Mucosa of rectum (tissue), 2 donors: ENCODE data around the gene EFCAB12.
"Not testable (repeated sequence)": the region's sequence is repeated elsewhere in the genome, so short reads cannot be mapped to it uniquely, and the experiment has no call there.

Source experiments
- H3K27ac ChIP-seq, 2 donors: one replicate each; pipeline ENCODE4 v1.7.0; 2013; ENCODE audit warnings: inconsistent platforms in 2 of 2, low read depth in 2 of 2, low read length in 2 of 2
- H3K27me3 ChIP-seq, 2 donors: one replicate each; pipeline ENCODE4 v1.7.0; 2013; ENCODE audit warnings: low read length in 2 of 2; ENCODE audit not compliant: control insufficient read depth in 2 of 2, insufficient read depth in 2 of 2
- H3K36me3 ChIP-seq, 2 donors: one replicate each; pipeline ENCODE4 v1.7.0; 2013; ENCODE audit warnings: low read length in 2 of 2; ENCODE audit not compliant: control insufficient read depth in 2 of 2, insufficient read depth in 2 of 2
- H3K4me1 ChIP-seq, 2 donors: one replicate each; pipeline ENCODE4 v1.7.0; 2013; ENCODE audit warnings: low read length in 2 of 2, mild to moderate bottlenecking in 1 of 2; ENCODE audit not compliant: control insufficient read depth in 2 of 2, insufficient read depth in 2 of 2
- H3K4me3 ChIP-seq, 2 donors: one replicate each; pipeline ENCODE4 v1.7.0; 2013; ENCODE audit warnings: low read length in 2 of 2
- H3K9ac ChIP-seq, 2 donors: one replicate each; pipeline ENCODE4 v1.7.0; 2013; ENCODE audit warnings: low read length in 2 of 2, low read depth in 1 of 2, mild to moderate bottlenecking in 1 of 2
- H3K9me3 ChIP-seq, 2 donors: one replicate each; pipeline ENCODE4 v1.7.0; 2013; ENCODE audit warnings: low read length in 2 of 2; ENCODE audit not compliant: control insufficient read depth in 2 of 2
- donor health status: healthy.
- donor health status: Normal muscosa, but diverticular disease.

The EFCAB12 gene

DNA sequence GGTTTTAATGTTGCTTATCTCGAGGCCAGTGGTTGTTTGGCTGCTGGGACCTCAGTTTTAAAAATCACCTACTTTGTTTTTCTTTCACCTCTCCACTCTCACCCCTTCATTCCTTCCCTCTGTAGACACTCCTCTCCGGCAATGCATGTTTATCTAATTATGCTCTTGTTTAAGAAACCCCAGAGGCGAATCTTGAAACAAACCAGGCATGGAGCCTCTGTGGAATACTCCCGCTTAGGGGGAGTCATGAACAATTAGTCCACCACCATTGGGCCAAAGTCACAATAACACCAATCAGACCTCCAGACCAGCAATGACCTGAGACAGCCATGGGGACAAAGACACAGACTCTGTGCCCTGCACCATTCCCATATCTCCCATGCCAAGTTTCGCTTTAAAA is 53.3 kb downstream of the EFCAB12 start:
- H3K36me3 ChIP-seq, result no peaks in the 10 kb centered on the region
- no peak overlapping the region for H3K9ac ChIP-seq
- no peak overlapping the region for H3K27ac ChIP-seq
- H3K9me3 ChIP-seq, result no peaks in the 10 kb centered on the region
- H3K4me1 ChIP-seq, result no peaks in the 10 kb centered on the region
- no peaks in the 10 kb centered on the region for H3K27me3 ChIP-seq
- H3K4me3 ChIP-seq, result no peak overlapping the region

DNA sequence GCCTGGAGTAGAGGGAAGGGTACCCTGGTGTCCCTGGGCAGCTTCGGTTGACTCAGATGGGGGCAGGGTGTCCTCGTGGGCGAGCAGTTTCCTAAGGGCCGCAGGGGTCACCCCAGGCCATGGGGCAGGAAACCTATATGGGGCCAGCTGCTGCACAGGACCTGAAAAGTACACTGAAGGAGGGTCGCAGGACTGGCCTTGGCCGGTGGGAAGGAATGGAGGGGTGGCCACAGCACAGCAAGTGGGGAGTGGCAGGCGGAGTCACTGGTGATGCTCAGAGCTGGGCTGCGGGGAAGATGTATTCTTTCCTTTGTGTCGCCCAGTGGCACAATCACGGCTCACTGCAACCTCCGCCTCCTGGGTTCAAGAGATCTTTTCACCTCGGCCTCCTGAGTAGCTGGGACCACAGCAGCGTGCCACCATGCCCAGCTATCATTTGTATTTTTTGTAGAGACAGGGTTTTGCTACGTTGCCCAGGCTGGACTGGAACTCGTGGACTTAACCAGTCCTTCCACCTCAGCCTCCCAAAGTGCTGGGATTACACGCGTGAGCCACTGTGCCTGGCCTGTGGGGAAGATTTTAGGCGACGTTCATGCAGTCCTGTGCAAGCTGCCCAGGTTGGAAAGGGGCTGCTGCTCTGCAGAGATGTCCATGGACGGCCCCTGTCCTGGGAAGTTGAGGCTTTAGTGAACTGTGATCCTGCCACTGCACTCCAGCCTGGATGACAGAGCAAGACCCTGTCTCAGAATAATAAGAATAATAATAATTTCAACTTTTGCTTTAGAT is 57.2 kb downstream of the EFCAB12 start:
- Histone ChIP-seq H3K36me3 (no peaks in the 10 kb centered on the region), H3K4me3 (no peak overlapping the region), H3K9ac (no peak overlapping the region), H3K27ac (no peak overlapping the region), H3K27me3 (no peaks in the 10 kb centered on the region), H3K9me3 (no peaks in the 10 kb centered on the region), H3K4me1 (no peaks in the 10 kb centered on the region)

DNA sequence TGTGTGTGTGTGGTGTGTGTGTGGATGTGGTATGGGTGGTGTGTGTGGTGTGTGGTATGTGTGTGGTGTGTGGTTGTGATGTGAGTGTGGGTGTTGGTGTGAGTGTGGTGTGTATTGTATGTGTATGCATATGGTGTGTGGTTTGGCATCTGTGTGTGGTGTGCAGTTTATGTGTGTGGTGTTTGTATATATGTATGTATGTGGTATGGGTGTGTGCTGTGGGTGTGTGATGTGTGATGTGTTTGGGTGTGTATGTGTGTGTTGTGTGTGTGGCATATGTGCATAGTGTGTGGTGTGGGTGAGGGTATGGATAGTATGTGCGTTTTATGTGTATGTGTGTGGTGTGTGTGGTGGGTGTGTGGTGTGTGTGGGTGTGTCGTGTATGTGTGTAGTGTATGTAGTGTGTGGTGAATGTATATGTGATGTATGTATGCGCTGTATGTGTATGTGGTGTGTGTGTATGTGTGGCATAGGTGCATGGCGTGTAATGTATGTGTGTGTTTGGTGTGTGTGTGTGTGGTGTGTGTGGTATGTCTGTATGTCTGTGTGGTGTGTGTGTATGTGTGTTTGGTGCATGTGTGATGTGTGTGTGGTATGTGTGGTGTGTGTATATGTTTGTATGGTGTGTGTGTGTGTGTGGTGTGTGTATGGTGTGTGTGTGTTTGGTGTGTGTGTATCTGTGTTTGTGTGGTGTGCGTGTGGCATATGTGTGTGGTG is 58.0 kb downstream of the EFCAB12 start:
- Histone ChIP-seq H3K9me3 (no peaks in the 10 kb centered on the region), H3K4me1 (no peaks in the 10 kb centered on the region), H3K9ac (no peak overlapping the region), H3K4me3 (no peak overlapping the region), H3K27me3 (no peaks in the 10 kb centered on the region), H3K27ac (no peak overlapping the region), H3K36me3 (no peaks in the 10 kb centered on the region)

DNA sequence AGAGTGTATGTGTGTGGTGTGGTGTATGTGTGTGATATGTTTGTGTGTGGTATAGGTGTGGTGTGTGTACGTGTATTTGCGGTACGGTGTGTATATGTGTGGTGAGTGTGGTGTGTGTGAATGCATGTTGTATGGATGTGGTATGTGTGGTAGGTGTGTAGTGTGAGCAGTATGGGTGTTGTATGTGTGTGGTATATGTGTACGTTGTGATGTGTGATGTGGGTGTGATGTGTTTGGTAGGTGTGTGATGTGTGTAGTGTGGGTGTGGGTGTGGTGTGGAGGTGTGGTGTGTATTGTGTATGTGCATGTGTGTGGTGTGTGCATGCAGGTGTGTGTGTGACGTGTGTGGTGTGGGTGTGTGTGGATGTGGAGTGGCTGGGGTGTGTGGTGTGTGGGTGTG is 58.7 kb downstream of the EFCAB12 start:
- H3K36me3 ChIP-seq, result no peaks in the 10 kb centered on the region
- no peak overlapping the region for H3K27ac ChIP-seq
- H3K9ac ChIP-seq, result no peak overlapping the region
- no peak overlapping the region for H3K4me3 ChIP-seq
- no peaks in the 10 kb centered on the region for H3K9me3 ChIP-seq
- no peaks in the 10 kb centered on the region for H3K27me3 ChIP-seq
- no peaks in the 10 kb centered on the region for H3K4me1 ChIP-seq

DNA sequence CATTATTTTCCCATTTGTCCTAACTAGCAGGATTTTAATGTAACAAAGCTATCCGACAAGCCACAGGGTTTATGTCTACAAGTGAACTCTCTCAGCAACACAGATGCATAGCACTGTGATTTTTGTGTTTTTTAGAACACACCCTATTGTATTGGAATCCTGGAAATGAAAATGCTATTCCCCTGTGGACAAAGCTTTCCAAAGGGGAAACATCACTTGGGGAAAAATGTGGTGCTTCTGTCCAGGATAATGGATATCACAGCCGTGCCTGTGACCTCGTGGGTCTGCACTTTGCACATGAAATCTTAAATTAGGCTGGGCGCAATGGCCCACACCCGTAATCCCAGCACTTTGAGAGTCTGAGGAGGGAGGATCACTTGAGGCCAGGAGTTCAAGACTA is 60.6 kb downstream of the EFCAB12 start:
- no peaks in the 10 kb centered on the region for H3K36me3 ChIP-seq
- H3K9ac ChIP-seq, result no peak overlapping the region
- no peak overlapping the region for H3K4me3 ChIP-seq
- H3K9me3 ChIP-seq, result no peaks in the 10 kb centered on the region
- H3K27ac ChIP-seq, result no peak overlapping the region
- no peaks in the 10 kb centered on the region for H3K4me1 ChIP-seq
- H3K27me3 ChIP-seq, result no peaks in the 10 kb centered on the region

DNA sequence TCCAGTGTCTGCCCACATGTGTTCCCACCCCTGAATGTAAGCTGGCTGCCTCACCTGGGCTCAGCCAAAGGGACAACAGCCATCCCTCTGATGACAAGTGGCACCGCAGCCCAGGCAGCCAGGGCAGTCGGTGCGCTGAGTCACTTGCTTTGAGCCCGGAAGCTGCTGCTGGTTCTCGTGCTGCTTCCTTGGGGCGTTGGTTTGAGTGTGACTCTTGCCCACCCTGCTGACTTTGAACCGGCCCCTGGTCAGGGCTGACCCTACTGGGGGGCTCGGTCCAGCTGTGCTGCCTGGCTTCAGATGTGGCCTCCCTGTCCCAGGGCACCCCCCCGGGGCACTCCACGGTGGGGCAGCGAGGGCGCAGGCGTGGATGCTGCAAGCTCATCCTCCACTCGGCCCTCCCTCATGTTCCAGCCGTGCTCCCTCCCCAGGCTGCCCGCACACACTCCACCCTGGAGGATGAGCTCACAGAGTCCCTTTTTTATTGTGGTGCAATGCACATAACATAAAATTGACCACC is 62.1 kb downstream of the EFCAB12 start:
- H3K27ac ChIP-seq, result no peak overlapping the region
- no peak overlapping the region for H3K4me3 ChIP-seq
- no peak overlapping the region for H3K9ac ChIP-seq

DNA sequence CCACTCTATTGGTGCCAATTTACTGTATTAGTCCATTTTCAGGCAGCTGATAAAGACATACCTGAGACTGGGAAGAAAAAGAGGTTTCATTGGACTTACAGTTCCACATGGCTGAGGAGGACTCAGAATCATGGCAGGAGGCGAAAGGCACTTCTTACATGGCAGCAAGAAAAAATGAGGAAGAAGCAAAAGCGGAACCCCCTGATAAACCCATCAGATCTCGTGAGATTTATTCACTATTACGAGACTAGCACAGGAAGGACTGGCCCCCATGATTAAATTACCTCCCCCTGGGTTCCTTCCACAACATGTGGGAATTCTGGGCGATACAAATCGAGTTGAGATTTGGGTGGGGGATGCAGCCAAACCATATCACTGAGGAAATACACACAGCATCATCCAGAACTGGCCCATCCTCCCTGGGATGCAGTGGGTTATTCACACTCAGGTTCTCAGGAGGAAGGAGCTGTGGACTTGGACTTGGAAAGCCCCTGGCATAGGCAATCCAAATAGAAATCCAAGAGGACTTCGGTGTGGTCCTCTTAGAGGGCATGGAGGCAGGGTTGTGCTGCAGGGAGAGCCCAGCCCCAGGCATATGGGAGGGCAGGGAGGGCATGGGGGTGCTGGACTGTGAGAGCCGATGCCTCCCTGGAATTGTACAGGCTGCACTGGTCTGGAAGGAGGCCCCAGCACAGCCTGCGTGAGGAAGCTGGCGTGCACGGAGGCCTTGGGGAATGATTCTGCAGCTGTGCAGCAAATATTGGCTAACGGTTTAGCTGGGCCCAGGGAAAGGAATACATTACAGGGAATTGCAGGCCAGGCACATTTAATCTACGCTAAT is 62.9 kb downstream of the EFCAB12 start:
- no peaks in the 10 kb centered on the region for H3K4me1 ChIP-seq
- no peak overlapping the region for H3K27ac ChIP-seq
- no peak overlapping the region for H3K9ac ChIP-seq
- no peaks in the 10 kb centered on the region for H3K9me3 ChIP-seq
- no peaks in the 10 kb centered on the region for H3K27me3 ChIP-seq
- no peak overlapping the region for H3K4me3 ChIP-seq
- no peaks in the 10 kb centered on the region for H3K36me3 ChIP-seq

More for the DNA sequence above, 62.1 kb downstream of the EFCAB12 start:
- Histone ChIP-seq H3K4me1 (no peaks in the 10 kb centered on the region), H3K9me3 (no peaks in the 10 kb centered on the region), H3K27me3 (no peaks in the 10 kb centered on the region), H3K36me3 (no peaks in the 10 kb centered on the region)

DNA sequence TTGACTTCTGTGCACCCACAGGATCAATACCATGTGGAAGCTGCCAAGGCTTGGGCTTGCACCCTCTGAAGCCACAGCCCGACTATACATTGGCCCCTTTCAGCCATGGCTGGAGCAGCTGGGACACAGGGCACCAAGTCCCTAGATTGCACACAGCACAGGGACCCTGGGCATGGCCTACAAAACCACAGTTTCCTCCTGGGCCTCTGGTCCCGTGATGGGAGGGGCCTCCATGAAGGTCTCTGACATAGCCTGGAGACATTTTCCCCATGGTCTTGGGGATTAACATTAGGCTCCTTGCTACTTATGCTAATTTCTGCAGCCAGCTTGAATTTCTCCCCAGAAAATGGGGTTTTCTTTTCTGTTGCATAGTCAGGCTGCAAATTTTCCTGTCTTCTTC is 63.6 kb downstream of the EFCAB12 start:
- H3K36me3 ChIP-seq, H3K27ac ChIP-seq, H3K4me3 ChIP-seq: not testable (repeated sequence)

DNA sequence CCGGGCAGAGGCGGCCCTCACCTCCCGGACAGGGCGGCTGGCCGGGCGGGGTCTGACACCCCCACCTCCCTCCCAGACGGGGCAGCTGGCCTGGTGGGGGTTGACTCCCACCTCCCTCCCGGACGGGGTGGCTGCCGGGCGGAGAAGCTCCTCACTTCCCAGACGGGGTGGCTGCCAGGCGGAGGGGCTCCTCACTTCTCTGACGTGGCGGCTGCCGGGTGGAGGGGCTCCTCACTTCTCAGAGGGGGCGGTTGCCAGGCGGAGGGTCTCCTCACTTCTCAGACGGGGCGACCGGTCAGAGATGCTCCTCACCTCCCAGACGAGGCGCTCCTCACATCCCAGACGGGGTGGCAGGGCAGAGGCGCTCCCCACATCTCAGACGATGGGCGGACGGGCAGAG is 65.1 kb downstream of the EFCAB12 start:
- H3K4me3 ChIP-seq, H3K9ac ChIP-seq, H3K27me3 ChIP-seq, H3K27ac ChIP-seq, H3K36me3 ChIP-seq, H3K4me1 ChIP-seq, H3K9me3 ChIP-seq: not testable (repeated sequence)

More for the DNA sequence above, 63.6 kb downstream of the EFCAB12 start:
- H3K9ac ChIP-seq, H3K27me3 ChIP-seq, H3K4me1 ChIP-seq, H3K9me3 ChIP-seq: not testable (repeated sequence)
